Hematopoietic multipotent progenitor cell treated with erythropoietin and hydrocortisone succinate and interleukin-3 and kit ligand, for 4 days (in vitro differentiated cells): Measurements from ENCODE around the gene GRIP1.

Source experiments
- DNase-seq: peaks from one replicate; pipeline ENCODE4 v3.0.0-alpha.2; 2015

Gene GRIP1

GRCh38 chr12:66598608-66599007, 80.3 kb downstream of the GRIP1 start:
- no peak for DNase-seq

GRCh38 chr12:66598079-66598478, 80.8 kb downstream of the GRIP1 start:
- no peak for DNase-seq

GRCh38 chr12:66596199-66596598, 82.7 kb downstream of the GRIP1 start:
- DNase-seq: no peak

GRCh38 chr12:66594688-66595087, 84.2 kb downstream of the GRIP1 start:
- no peak for DNase-seq

GRCh38 chr12:66590275-66590985, 88.4 kb downstream of the GRIP1 start:
- DNase-seq: no peak

GRCh38 chr12:66589095-66589494, 89.8 kb downstream of the GRIP1 start:
- DNase-seq: no peak

- no peak for DNase-seq
These were observed 91.0 kb downstream of the GRIP1 start for GRCh38 chr12:66587912-66588311.

GRCh38 chr12:66584673-66585072, 94.2 kb downstream of the GRIP1 start:
- no peak for DNase-seq

GRCh38 chr12:66573605-66574004, 105.3 kb downstream of the GRIP1 start:
- no peak for DNase-seq

- no peak for DNase-seq
These were observed 106.0 kb downstream of the GRIP1 start for GRCh38 chr12:66572845-66573244.

- no peak for DNase-seq
These were observed 107.4 kb downstream of the GRIP1 start for GRCh38 chr12:66571361-66571915.

GRCh38 chr12:66563220-66563619, 115.7 kb downstream of the GRIP1 start:
- no peak for DNase-seq

- DNase-seq: peak; percentile 26
These were observed 123.8 kb downstream of the GRIP1 start for GRCh38 chr12:66555113-66555512.

GRCh38 chr12:66552716-66553115, 126.2 kb downstream of the GRIP1 start:
- DNase-seq: no peak

GRCh38 chr12:66550626-66551025, 128.2 kb downstream of the GRIP1 start:
- no peak for DNase-seq

GRCh38 chr12:66549050-66549389, 129.9 kb downstream of the GRIP1 start:
- no peak for DNase-seq

GRCh38 chr12:66548338-66549049, 130.4 kb downstream of the GRIP1 start:
- DNase-seq: peak; percentile 16

GRCh38 chr12:66541426-66541825, 137.4 kb downstream of the GRIP1 start:
- DNase-seq: no peak

GRCh38 chr12:66539431-66539830, 139.4 kb downstream of the GRIP1 start:
- DNase-seq: no peak

GRCh38 chr12:66538970-66539369, 139.9 kb downstream of the GRIP1 start:
- DNase-seq: no peak

GRCh38 chr12:66537876-66538275, 141.0 kb downstream of the GRIP1 start:
- DNase-seq: no peak

GRCh38 chr12:66533767-66534166, 145.1 kb downstream of the GRIP1 start:
- peak; percentile 11 for DNase-seq

GRCh38 chr12:66531766-66532165, 147.1 kb downstream of the GRIP1 start:
- no peak for DNase-seq

GRCh38 chr12:66529934-66530333, 148.9 kb downstream of the GRIP1 start:
- DNase-seq: no peak
